GM23248 (cell line): ENCODE results near the gene GPHN. TPM values are rescaled to one million over a fixed set of nuclear protein-coding genes. Genes with fewer than 3 reads are reported as not detected.
A peak's percentile ranks its signal among the peaks of the same experiment; 100 is the strongest.

Experiments used
- DNase-seq: peaks from one replicate; pipeline ENCODE4 v3.0.0-alpha.2; 2015
- H2AFZ ChIP-seq: fragments of 200-600 bp; sonication (generic); 2 replicates; pipeline ENCODE4 v1.6.1; 2016; ENCODE audit warnings: antibody characterized with exemption
- H3F3A ChIP-seq: fragments of 200-600 bp; sonication (generic); 2 replicates; pipeline ENCODE4 v1.6.1; 2016; ENCODE audit warnings: mild to moderate bottlenecking, antibody characterized with exemption, mixed run types; ENCODE audit not compliant: insufficient read depth
- H3K27ac ChIP-seq: fragments of 200-600 bp; sonication (generic); 2 replicates; pipeline ENCODE4 v1.5.1; 2016; ENCODE audit warnings: mild to moderate bottlenecking
- H3K27me3 ChIP-seq: fragments of 200-600 bp; sonication (generic); replicated peaks from 2 replicates; pipeline ENCODE4 v1.6.1; 2016; ENCODE audit warnings: mild to moderate bottlenecking; ENCODE audit not compliant: insufficient read depth
- H3K36me3 ChIP-seq: fragments of 200-600 bp; sonication (generic); 2 replicates; pipeline ENCODE4 v1.6.1; 2016; ENCODE audit warnings: low read depth, mild to moderate bottlenecking
- H3K4me1 ChIP-seq: fragments of 200-600 bp; sonication (generic); 2 replicates; pipeline ENCODE4 v1.6.1; 2016; ENCODE audit warnings: mild to moderate bottlenecking; ENCODE audit not compliant: insufficient read depth
- H3K4me2 ChIP-seq: fragments of 200-600 bp; sonication (generic); one replicate; pipeline ENCODE4 v1.6.1; 2016; ENCODE audit warnings: mild to moderate bottlenecking; ENCODE audit not compliant: unreplicated experiment
- H3K4me3 ChIP-seq: fragments of 200-600 bp; sonication (generic); 2 replicates; pipeline ENCODE4 v1.5.1; 2016; ENCODE audit warnings: mild to moderate bottlenecking
- H3K79me2 ChIP-seq: fragments of 200-600 bp; sonication (generic); 2 replicates; pipeline ENCODE4 v1.6.1; 2016; ENCODE audit warnings: mild to moderate bottlenecking; ENCODE audit not compliant: insufficient read depth
- H3K9ac ChIP-seq: fragments of 200-600 bp; sonication (generic); 2 replicates; pipeline ENCODE4 v1.6.1; 2016; ENCODE audit warnings: mild to moderate bottlenecking
- H3K9me2 ChIP-seq: fragments of 200-600 bp; sonication (generic); 2 replicates; pipeline ENCODE4 v1.6.1; 2016; ENCODE audit warnings: mixed run types, mild to moderate bottlenecking, moderate library complexity; ENCODE audit not compliant: insufficient read depth
- H3K9me3 ChIP-seq: fragments of 200-600 bp; sonication (generic); one replicate; pipeline ENCODE4 v1.6.1; 2017; ENCODE audit warnings: low read depth
- H4K20me1 ChIP-seq: fragments of 200-600 bp; sonication (generic); 2 replicates; pipeline ENCODE4 v1.6.0; 2016; ENCODE audit not compliant: insufficient read depth
- EZH2 ChIP-seq: fragments of 200-600 bp; sonication (generic); IDR thresholded peaks from 2 replicates; pipeline ENCODE4 v1.6.1; 2018; ENCODE audit warnings: antibody characterized with exemption, mild to moderate bottlenecking; ENCODE audit not compliant: insufficient read depth, poor library complexity, severe bottlenecking
- EZH2phosphoT487 ChIP-seq: fragments of 200-600 bp; sonication (generic); IDR thresholded peaks from 2 replicates; pipeline ENCODE4 v1.6.1; 2018; ENCODE audit warnings: antibody characterized with exemption, moderate library complexity, mild to moderate bottlenecking, low read depth; ENCODE audit not compliant: insufficient read depth
- WGBS, 2 experiments: methylation state at CpG; one replicate each; pipeline ENCODE4 v1.1.6; 2015 to 2017; ENCODE audit warnings: low lambda C conversion rate in 2 of 2, low coverage in 1 of 2; ENCODE audit errors: missing lambda C conversion rate in 2 of 2; 5-methylcytosine and 5-hydroxymethylcytosine counted together
- in situ Hi-C: fragments of 300-500 bp; cut with MboI; formaldehyde crosslinking; loops from 2 replicates; pipeline ENCODE4 v1.15.0; 2020
- polyA plus RNA-seq: library from polyadenylated mRNA; unstranded; fragments of >200 nt; fragmentation: Nextera tagmentation; extraction: Ambion mirVana; gene quantifications from 2 replicates; pipeline ENCODE4 v1.2.1, GENCODE V29; 2016
- total RNA-seq: library from RNA; depleted of rRNA; stranded (reverse); fragments of >200 nt; shearing (Covaris generic); gene quantifications from 2 replicates; pipeline ENCODE4 v1.2.3, GENCODE V29; 2014

The GPHN gene
- total and polyA plus RNA-seq, 2 experiments from 2014 or later, result 7.6 to 9.3 TPM

DNA sequence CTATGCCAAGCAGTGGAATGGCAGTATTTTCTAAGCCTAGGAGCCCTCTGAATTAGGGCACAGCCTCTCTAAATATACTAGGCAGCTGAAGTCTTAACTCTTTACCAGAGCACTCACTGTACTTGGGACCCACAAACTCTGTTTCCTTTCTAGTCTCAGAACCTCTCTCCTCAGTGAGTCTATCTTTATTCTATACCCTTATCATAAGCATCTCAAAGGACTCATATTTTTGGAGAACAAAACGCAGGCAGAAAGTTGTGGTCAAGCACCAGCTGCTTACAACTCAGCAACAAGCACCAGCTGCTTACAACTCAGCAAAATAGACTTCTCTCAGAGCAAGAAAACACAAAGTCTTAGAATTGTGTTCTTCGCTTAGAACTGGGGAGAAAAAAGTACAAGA lies 20.8 kb upstream of the GPHN start:
- Histone ChIP-seq H3K4me3 (no peak overlapping the region), H3F3A (no peaks in the 10 kb centered on the region), H3K4me1 (no peaks in the 10 kb centered on the region), H2AFZ (no peak overlapping the region), H3K9me3 (no peaks in the 10 kb centered on the region), H3K9ac (no peak overlapping the region), H4K20me1 (no peaks in the 10 kb centered on the region), H3K9me2 (no peaks in the 10 kb centered on the region), H3K79me2 (no peaks in the 10 kb centered on the region), H3K27me3 (no peaks in the 10 kb centered on the region), H3K27ac (no peak overlapping the region), H3K36me3 (no peaks in the 10 kb centered on the region), H3K4me2 (no peak overlapping the region)
- in situ Hi-C loops, result no loop called here
- TF ChIP-seq EZH2 (no peak), EZH2phosphoT487 (no peak)
- DNase-seq, result no peak
- 46 to 53% methylated on average over 2 of the region's 2 CpGs for WGBS, 2 experiments

DNA sequence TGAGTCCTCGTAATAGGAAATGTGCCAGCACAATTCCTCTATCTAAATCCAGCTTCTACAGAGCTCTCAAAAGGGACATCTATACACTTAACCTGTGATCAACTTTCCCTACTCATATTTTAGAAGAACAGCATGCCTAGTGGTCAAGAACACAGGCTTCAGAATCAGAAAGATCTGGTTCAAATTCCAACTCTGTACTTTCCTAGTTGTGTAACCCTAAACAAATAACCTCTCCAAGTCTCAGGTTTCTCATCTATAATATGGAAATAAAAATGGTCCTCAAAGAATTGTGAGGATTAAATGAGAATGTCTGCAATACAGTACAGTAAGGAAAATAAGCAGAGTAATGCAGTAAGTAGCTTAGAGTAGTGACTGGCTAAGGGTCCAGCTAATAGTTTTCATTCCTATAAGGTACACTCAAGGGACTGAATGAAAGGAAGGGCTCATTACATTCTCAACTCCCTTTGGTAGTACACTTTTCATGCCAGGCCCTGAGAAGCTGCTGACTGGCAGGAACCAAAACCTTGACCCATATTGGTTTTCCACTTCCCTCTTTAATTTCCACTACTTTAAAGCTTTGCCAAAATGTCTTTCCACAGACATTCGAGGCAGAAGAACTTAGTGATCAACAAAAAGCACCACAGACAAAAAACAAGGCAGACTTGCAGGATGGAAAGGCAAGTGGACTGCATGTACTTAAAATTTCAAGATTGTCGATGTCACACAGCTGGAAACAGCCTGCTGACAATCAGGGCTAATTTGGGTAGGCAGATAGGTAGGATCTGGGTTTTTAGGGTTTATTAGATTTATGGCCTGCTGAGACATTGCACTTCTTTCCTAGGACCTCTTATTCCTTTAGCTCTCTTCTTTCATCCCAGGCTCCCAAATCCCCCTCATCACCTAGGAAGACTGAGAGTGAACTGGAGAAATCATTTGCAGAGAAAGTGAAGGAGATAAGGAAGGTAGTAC lies 17.5 kb upstream of the GPHN start:
- H3K36me3 ChIP-seq, result no peaks in the 10 kb centered on the region
- no peak overlapping the region for H3K4me2 ChIP-seq
- H3K27ac ChIP-seq, result no peak overlapping the region
- no peak for DNase-seq
- H3K9me3 ChIP-seq, result no peaks in the 10 kb centered on the region
- in situ Hi-C loops, result no loop called here
- no peaks in the 10 kb centered on the region for H3K79me2 ChIP-seq
- no peaks in the 10 kb centered on the region for H4K20me1 ChIP-seq
- no peak overlapping the region for H3K9ac ChIP-seq
- WGBS, 2 experiments, result 33 to 34% methylated on average over 3 of the region's 3 CpGs
- H3K9me2 ChIP-seq, result no peaks in the 10 kb centered on the region
- no peaks in the 10 kb centered on the region for H3K27me3 ChIP-seq
- H3K4me1 ChIP-seq, result no peaks in the 10 kb centered on the region
- TF ChIP-seq EZH2phosphoT487 (no peak), EZH2 (no peak)
- H3K4me3 ChIP-seq, result no peak overlapping the region
- no peak overlapping the region for H2AFZ ChIP-seq
- no peaks in the 10 kb centered on the region for H3F3A ChIP-seq

- no peaks in the 10 kb centered on the region for H3K79me2 ChIP-seq
- H4K20me1 ChIP-seq, result no peaks in the 10 kb centered on the region
- no peaks in the 10 kb centered on the region for H3K27me3 ChIP-seq
- no peak for TF ChIP-seq EZH2
- in situ Hi-C loops, result no loop called here
- no peak overlapping the region for H3K4me2 ChIP-seq
- no peaks in the 10 kb centered on the region for H3K9me3 ChIP-seq
- DNase-seq, result no peak
- no peaks in the 10 kb centered on the region for H3K4me1 ChIP-seq
- H2AFZ ChIP-seq, result no peak overlapping the region
- no peaks in the 10 kb centered on the region for H3F3A ChIP-seq
- H3K36me3 ChIP-seq, result no peaks in the 10 kb centered on the region
- no peak overlapping the region for H3K27ac ChIP-seq
- H3K9ac ChIP-seq, result no peak overlapping the region
- no peaks in the 10 kb centered on the region for H3K9me2 ChIP-seq
- H3K4me3 ChIP-seq, result no peak overlapping the region
Measured at GRCh38 chr14:66493750-66494149, 14.2 kb upstream of the GPHN start.

- in situ Hi-C loops, result no loop called here
- Histone ChIP-seq H3K27me3 (no peaks in the 10 kb centered on the region), H3F3A (no peaks in the 10 kb centered on the region), H3K79me2 (no peaks in the 10 kb centered on the region), H3K9me2 (no peaks in the 10 kb centered on the region), H3K9ac (no peak overlapping the region), H3K4me1 (no peaks in the 10 kb centered on the region), H3K36me3 (no peaks in the 10 kb centered on the region), H3K4me3 (peak overlapping the region; percentile 34), H2AFZ (peak overlapping the region; percentile 66), H3K4me2 (peak overlapping the region; percentile 80), H3K27ac (no peak overlapping the region), H3K9me3 (no peaks in the 10 kb centered on the region), H4K20me1 (no peaks in the 10 kb centered on the region)
- peak; percentile 72 for DNase-seq
- TF ChIP-seq EZH2phosphoT487 (no peak), EZH2 (no peak)
- 0 to 5% methylated on average over 4 of the region's 4 CpGs for WGBS, 2 experiments
Measured at GRCh38 chr14:66495218-66496098, 12.5 kb upstream of the GPHN start.
